ENCODE measurements around the gene CDH13.

CDH13 gene

GRCh38 chr16:83350481-83350880 is 723.7 kb downstream of the CDH13 start:
- H3K36me3 ChIP-seq (ENCODE audit: control insufficient read depth in 5 of 5, insufficient read depth in 5 of 5, low read length in 5 of 5): no peaks in the 10 kb centered on the region
- no peak overlapping the region for H3K4me3 ChIP-seq (ENCODE audit: low read depth in 1 of 5, low read length in 5 of 5)
- H3K4me1 ChIP-seq (ENCODE audit: control insufficient read depth in 5 of 5, insufficient read depth in 5 of 5, low read length in 5 of 5): no peaks in the 10 kb centered on the region
- no peak overlapping the region for H3K9ac ChIP-seq (ENCODE audit: low read length in 5 of 5)
- H3K9me3 ChIP-seq (ENCODE audit: control insufficient read depth in 5 of 5, low read length in 5 of 5): no peaks in the 10 kb centered on the region
- H3K27me3 ChIP-seq (ENCODE audit: control insufficient read depth in 5 of 5, insufficient read depth in 4 of 5, low read length in 5 of 5): no peaks in the 10 kb centered on the region
- no peak overlapping the region for H3K27ac ChIP-seq (ENCODE audit: low read depth, low read length)

- Histone ChIP-seq H3K9me3 (ENCODE audit: control insufficient read depth in 5 of 5, low read length in 5 of 5) (no peaks in the 10 kb centered on the region), H3K9ac (ENCODE audit: low read length in 5 of 5) (no peak overlapping the region), H3K27me3 (ENCODE audit: control insufficient read depth in 5 of 5, insufficient read depth in 4 of 5, low read length in 5 of 5) (no peaks in the 10 kb centered on the region), H3K4me1 (ENCODE audit: control insufficient read depth in 5 of 5, insufficient read depth in 5 of 5, low read length in 5 of 5) (no peaks in the 10 kb centered on the region), H3K27ac (ENCODE audit: low read depth, low read length) (no peak overlapping the region), H3K4me3 (ENCODE audit: low read depth in 1 of 5, low read length in 5 of 5) (no peak overlapping the region), H3K36me3 (ENCODE audit: control insufficient read depth in 5 of 5, insufficient read depth in 5 of 5, low read length in 5 of 5) (no peaks in the 10 kb centered on the region)
Observed at GRCh38 chr16:83351846-83352245, 725.1 kb downstream of the CDH13 start.

GRCh38 chr16:83353241-83353640 is 726.5 kb downstream of the CDH13 start:
- no peaks in the 10 kb centered on the region for H3K36me3 ChIP-seq (ENCODE audit: control insufficient read depth in 5 of 5, insufficient read depth in 5 of 5, low read length in 5 of 5)
- no peaks in the 10 kb centered on the region for H3K4me1 ChIP-seq (ENCODE audit: control insufficient read depth in 5 of 5, insufficient read depth in 5 of 5, low read length in 5 of 5)
- no peaks in the 10 kb centered on the region for H3K27me3 ChIP-seq (ENCODE audit: control insufficient read depth in 5 of 5, insufficient read depth in 4 of 5, low read length in 5 of 5)
- H3K9me3 ChIP-seq (ENCODE audit: control insufficient read depth in 5 of 5, low read length in 5 of 5): no peaks in the 10 kb centered on the region
- no peak overlapping the region for H3K27ac ChIP-seq (ENCODE audit: low read depth, low read length)
- no peak overlapping the region for H3K4me3 ChIP-seq (ENCODE audit: low read depth in 1 of 5, low read length in 5 of 5)
- no peak overlapping the region for H3K9ac ChIP-seq (ENCODE audit: low read length in 5 of 5)

GRCh38 chr16:83354015-83354414 is 727.2 kb downstream of the CDH13 start:
- H3K27ac ChIP-seq (ENCODE audit: low read depth, low read length): no peak overlapping the region
- no peaks in the 10 kb centered on the region for H3K9me3 ChIP-seq (ENCODE audit: control insufficient read depth in 5 of 5, low read length in 5 of 5)
- H3K4me1 ChIP-seq (ENCODE audit: control insufficient read depth in 5 of 5, insufficient read depth in 5 of 5, low read length in 5 of 5): no peaks in the 10 kb centered on the region
- H3K27me3 ChIP-seq (ENCODE audit: control insufficient read depth in 5 of 5, insufficient read depth in 4 of 5, low read length in 5 of 5): no peaks in the 10 kb centered on the region
- no peaks in the 10 kb centered on the region for H3K36me3 ChIP-seq (ENCODE audit: control insufficient read depth in 5 of 5, insufficient read depth in 5 of 5, low read length in 5 of 5)
- H3K9ac ChIP-seq (ENCODE audit: low read length in 5 of 5): no peak overlapping the region
- no peak overlapping the region for H3K4me3 ChIP-seq (ENCODE audit: low read depth in 1 of 5, low read length in 5 of 5)

GRCh38 chr16:83355570-83356218 is 728.9 kb downstream of the CDH13 start:
- H3K9me3 ChIP-seq (ENCODE audit: control insufficient read depth in 5 of 5, low read length in 5 of 5): no peaks in the 10 kb centered on the region
- H3K27ac ChIP-seq (ENCODE audit: low read depth, low read length): no peak overlapping the region
- H3K36me3 ChIP-seq (ENCODE audit: control insufficient read depth in 5 of 5, insufficient read depth in 5 of 5, low read length in 5 of 5): no peaks in the 10 kb centered on the region
- no peak overlapping the region for H3K9ac ChIP-seq (ENCODE audit: low read length in 5 of 5)
- no peaks in the 10 kb centered on the region for H3K4me1 ChIP-seq (ENCODE audit: control insufficient read depth in 5 of 5, insufficient read depth in 5 of 5, low read length in 5 of 5)
- no peaks in the 10 kb centered on the region for H3K27me3 ChIP-seq (ENCODE audit: control insufficient read depth in 5 of 5, insufficient read depth in 4 of 5, low read length in 5 of 5)
- no peak overlapping the region for H3K4me3 ChIP-seq (ENCODE audit: low read depth in 1 of 5, low read length in 5 of 5)

- Histone ChIP-seq H3K27ac (ENCODE audit: low read depth, low read length) (no peak overlapping the region), H3K36me3 (ENCODE audit: control insufficient read depth in 5 of 5, insufficient read depth in 5 of 5, low read length in 5 of 5) (no peaks in the 10 kb centered on the region), H3K9me3 (ENCODE audit: control insufficient read depth in 5 of 5, low read length in 5 of 5) (no peaks in the 10 kb centered on the region), H3K4me3 (ENCODE audit: low read depth in 1 of 5, low read length in 5 of 5) (no peak overlapping the region), H3K27me3 (ENCODE audit: control insufficient read depth in 5 of 5, insufficient read depth in 4 of 5, low read length in 5 of 5) (no peaks in the 10 kb centered on the region), H3K4me1 (ENCODE audit: control insufficient read depth in 5 of 5, insufficient read depth in 5 of 5, low read length in 5 of 5) (no peaks in the 10 kb centered on the region), H3K9ac (ENCODE audit: low read length in 5 of 5) (no peak overlapping the region)
Observed at GRCh38 chr16:83356266-83356665, 729.5 kb downstream of the CDH13 start.

- no peaks in the 10 kb centered on the region for H3K9me3 ChIP-seq (ENCODE audit: control insufficient read depth in 5 of 5, low read length in 5 of 5)
- no peak overlapping the region for H3K4me3 ChIP-seq (ENCODE audit: low read depth in 1 of 5, low read length in 5 of 5)
- H3K27ac ChIP-seq (ENCODE audit: low read depth, low read length): no peak overlapping the region
- no peak overlapping the region for H3K9ac ChIP-seq (ENCODE audit: low read length in 5 of 5)
- no peaks in the 10 kb centered on the region for H3K27me3 ChIP-seq (ENCODE audit: control insufficient read depth in 5 of 5, insufficient read depth in 4 of 5, low read length in 5 of 5)
- H3K4me1 ChIP-seq (ENCODE audit: control insufficient read depth in 5 of 5, insufficient read depth in 5 of 5, low read length in 5 of 5): no peaks in the 10 kb centered on the region
- H3K36me3 ChIP-seq (ENCODE audit: control insufficient read depth in 5 of 5, insufficient read depth in 5 of 5, low read length in 5 of 5): no peaks in the 10 kb centered on the region
Observed at GRCh38 chr16:83356986-83357385, 730.2 kb downstream of the CDH13 start.

GRCh38 chr16:83363521-83363920 is 736.8 kb downstream of the CDH13 start:
- H3K9ac ChIP-seq (ENCODE audit: low read length in 5 of 5): no peak overlapping the region
- H3K9me3 ChIP-seq (ENCODE audit: control insufficient read depth in 5 of 5, low read length in 5 of 5): no peaks in the 10 kb centered on the region
- no peak overlapping the region for H3K27ac ChIP-seq (ENCODE audit: low read depth, low read length)
- no peaks in the 10 kb centered on the region for H3K4me1 ChIP-seq (ENCODE audit: control insufficient read depth in 5 of 5, insufficient read depth in 5 of 5, low read length in 5 of 5)
- peaks cover 0 to 6% (median 0%) of the 10 kb centered on the region in 5 donors for H3K27me3 ChIP-seq (ENCODE audit: control insufficient read depth in 5 of 5, insufficient read depth in 4 of 5, low read length in 5 of 5)
- H3K4me3 ChIP-seq (ENCODE audit: low read depth in 1 of 5, low read length in 5 of 5): no peak overlapping the region
- H3K36me3 ChIP-seq (ENCODE audit: control insufficient read depth in 5 of 5, insufficient read depth in 5 of 5, low read length in 5 of 5): no peaks in the 10 kb centered on the region

GRCh38 chr16:83365166-83365565 is 738.4 kb downstream of the CDH13 start:
- Histone ChIP-seq H3K9me3 (ENCODE audit: control insufficient read depth in 5 of 5, low read length in 5 of 5) (no peaks in the 10 kb centered on the region), H3K9ac (ENCODE audit: low read length in 5 of 5) (no peak overlapping the region), H3K4me3 (ENCODE audit: low read depth in 1 of 5, low read length in 5 of 5) (no peak overlapping the region), H3K27me3 (ENCODE audit: control insufficient read depth in 5 of 5, insufficient read depth in 4 of 5, low read length in 5 of 5) (peaks cover 0 to 6% (median 0%) of the 10 kb centered on the region in 5 donors), H3K4me1 (ENCODE audit: control insufficient read depth in 5 of 5, insufficient read depth in 5 of 5, low read length in 5 of 5) (no peaks in the 10 kb centered on the region), H3K36me3 (ENCODE audit: control insufficient read depth in 5 of 5, insufficient read depth in 5 of 5, low read length in 5 of 5) (no peaks in the 10 kb centered on the region), H3K27ac (ENCODE audit: low read depth, low read length) (no peak overlapping the region)

GRCh38 chr16:83366228-83366627 is 739.5 kb downstream of the CDH13 start:
- Histone ChIP-seq H3K27me3 (ENCODE audit: control insufficient read depth in 5 of 5, insufficient read depth in 4 of 5, low read length in 5 of 5) (peaks cover 0 to 6% (median 0%) of the 10 kb centered on the region in 5 donors), H3K27ac (ENCODE audit: low read depth, low read length) (no peak overlapping the region), H3K9me3 (ENCODE audit: control insufficient read depth in 5 of 5, low read length in 5 of 5) (no peaks in the 10 kb centered on the region), H3K4me3 (ENCODE audit: low read depth in 1 of 5, low read length in 5 of 5) (no peak overlapping the region), H3K36me3 (ENCODE audit: control insufficient read depth in 5 of 5, insufficient read depth in 5 of 5, low read length in 5 of 5) (no peaks in the 10 kb centered on the region), H3K9ac (ENCODE audit: low read length in 5 of 5) (no peak overlapping the region), H3K4me1 (ENCODE audit: control insufficient read depth in 5 of 5, insufficient read depth in 5 of 5, low read length in 5 of 5) (no peaks in the 10 kb centered on the region)
